Neural cell (in vitro differentiated cells): Measurements from ENCODE around the gene ASMTL. TPM values are rescaled to one million over a fixed set of nuclear protein-coding genes. Genes with fewer than 3 reads are reported as not detected.

Experiments
- H2AFZ ChIP-seq: fragments of 200-600, 300-800 bp; sonication (generic), shearing (Covaris generic); 2 replicates; pipeline ENCODE4 v1.6.0; 2014; ENCODE audit warnings: low read depth, mild to moderate bottlenecking, antibody characterized with exemption, low read length, moderate library complexity
- H3F3A ChIP-seq: fragments of 200-600 bp; shearing (Covaris generic); 2 replicates; pipeline ENCODE4 v1.6.1; 2016; ENCODE audit warnings: mild to moderate bottlenecking, moderate library complexity, mixed read lengths, antibody characterized with exemption, low read length; ENCODE audit not compliant: insufficient read depth, poor library complexity, severe bottlenecking
- H3K27ac ChIP-seq: fragments of 200-600, 300-800 bp; sonication (generic), shearing (Covaris generic); 2 replicates; pipeline ENCODE4 v1.5.1; 2014; ENCODE audit warnings: mild to moderate bottlenecking, low read length, moderate library complexity
- H3K27me3 ChIP-seq: fragments of 300-800, 200-600 bp; sonication (generic), shearing (Covaris generic); 2 replicates; pipeline ENCODE4 v1.6.0; 2014; ENCODE audit warnings: mild to moderate bottlenecking, low read depth, low read length, moderate library complexity; ENCODE audit not compliant: insufficient read depth
- H3K36me3 ChIP-seq: fragments of 300-800, 200-600 bp; sonication (generic), shearing (Covaris generic); 2 replicates; pipeline ENCODE4 v1.5.1; 2014; ENCODE audit warnings: mild to moderate bottlenecking, antibody characterized with exemption, low read length, moderate library complexity; ENCODE audit not compliant: insufficient read depth
- H3K4me2 ChIP-seq: fragments of 300-800, 200-600 bp; sonication (generic), shearing (Covaris generic); 2 replicates; pipeline ENCODE4 v1.6.0; 2014; ENCODE audit warnings: mild to moderate bottlenecking, low read length
- H3K4me3 ChIP-seq: fragments of 300-800, 200-600 bp; sonication (generic), shearing (Covaris generic); 2 replicates; pipeline ENCODE4 v1.5.1; 2014; ENCODE audit warnings: mild to moderate bottlenecking, low read length, moderate library complexity
- H3K79me2 ChIP-seq: fragments of 200-600 bp; shearing (Covaris generic); replicated peaks from 2 replicates; pipeline ENCODE4 v1.6.0; 2014; ENCODE audit warnings: mild to moderate bottlenecking, low read length, moderate library complexity; ENCODE audit not compliant: insufficient read depth
- H3K9ac ChIP-seq: fragments of 300-800, 200-600 bp; sonication (generic), shearing (Covaris generic); 2 replicates; pipeline ENCODE4 v1.6.1; 2016; ENCODE audit warnings: mild to moderate bottlenecking, low read length, mixed read lengths
- H3K9me2 ChIP-seq: fragments of 200-600 bp; shearing (Covaris generic); 2 replicates; pipeline ENCODE4 v1.6.1; 2016; ENCODE audit warnings: mild to moderate bottlenecking, low read length, mixed read lengths; ENCODE audit not compliant: insufficient read depth
- H3K9me3 ChIP-seq: fragments of 200-600, 300-800 bp; sonication (generic), shearing (Covaris generic); 2 replicates; pipeline ENCODE4 v1.6.1; 2016; ENCODE audit warnings: mild to moderate bottlenecking, mixed run types, low read length, moderate library complexity, mixed read lengths
- H4K20me1 ChIP-seq: fragments of 200-600 bp; shearing (Covaris generic); 2 replicates; pipeline ENCODE4 v1.6.1; 2016; ENCODE audit warnings: mild to moderate bottlenecking, mixed run types; ENCODE audit not compliant: insufficient read depth
- EP300 ChIP-seq: fragments of 450-650 bp; conservative IDR thresholded peaks from 2 replicates; pipeline ENCODE4 v1.6.1; 2014; ENCODE audit warnings: antibody characterized with exemption, mild to moderate bottlenecking, moderate library complexity; ENCODE audit not compliant: poor library complexity, severe bottlenecking
- EZH2 ChIP-seq: fragments of 200-600, 300-800 bp; shearing (Covaris generic), sonication (generic); IDR thresholded peaks from 2 replicates; pipeline ENCODE4 v1.6.1; 2014; ENCODE audit warnings: antibody characterized with exemption, low read length, borderline replicate concordance, mild to moderate bottlenecking; ENCODE audit not compliant: insufficient read depth, poor library complexity, severe bottlenecking
- MXI1 ChIP-seq: fragments of 450-650 bp; conservative IDR thresholded peaks from 2 replicates; pipeline ENCODE4 v1.6.1; 2014; ENCODE audit warnings: antibody characterized with exemption, mild to moderate bottlenecking; ENCODE audit not compliant: poor library complexity, severe bottlenecking
- POLR2AphosphoS5 ChIP-seq: IDR thresholded peaks from 2 replicates; pipeline ENCODE4 v1.6.1; 2012
- RAD21 ChIP-seq: fragments of 450-650 bp; conservative IDR thresholded peaks from 2 replicates; pipeline ENCODE4 v1.6.1; 2014; ENCODE audit warnings: antibody characterized with exemption, mild to moderate bottlenecking, moderate library complexity
- REST ChIP-seq: IDR thresholded peaks from 2 replicates; pipeline ENCODE4 v1.6.1; 2012; ENCODE audit warnings: borderline replicate concordance
- SMC3 ChIP-seq: fragments of 450-650 bp; conservative IDR thresholded peaks from 2 replicates; pipeline ENCODE4 v1.6.1; 2014; ENCODE audit warnings: antibody characterized with exemption, mild to moderate bottlenecking, moderate library complexity; ENCODE audit not compliant: poor library complexity
- TAF1 ChIP-seq: IDR thresholded peaks from 2 replicates; pipeline ENCODE4 v1.6.1; 2012; ENCODE audit warnings: low read depth
- polyA plus RNA-seq: library from polyadenylated mRNA; depleted of rRNA; stranded (reverse); fragments of >200 nt; gene quantifications from 2 replicates; pipeline ENCODE4 v1.2.3, GENCODE V29; 2014
- TF ChIP-seq, protein P1 (sequence below): fragments of 450-650 bp; IDR thresholded peaks from 2 replicates; pipeline ENCODE4 v1.5.1; 2014; ENCODE audit warnings: antibody characterized with exemption, mild to moderate bottlenecking, moderate library complexity; ENCODE audit not compliant: poor library complexity, severe bottlenecking

Gene ASMTL
- polyA plus RNA-seq, 1 donor from 2014 or later: 25.9 TPM

DNA sequence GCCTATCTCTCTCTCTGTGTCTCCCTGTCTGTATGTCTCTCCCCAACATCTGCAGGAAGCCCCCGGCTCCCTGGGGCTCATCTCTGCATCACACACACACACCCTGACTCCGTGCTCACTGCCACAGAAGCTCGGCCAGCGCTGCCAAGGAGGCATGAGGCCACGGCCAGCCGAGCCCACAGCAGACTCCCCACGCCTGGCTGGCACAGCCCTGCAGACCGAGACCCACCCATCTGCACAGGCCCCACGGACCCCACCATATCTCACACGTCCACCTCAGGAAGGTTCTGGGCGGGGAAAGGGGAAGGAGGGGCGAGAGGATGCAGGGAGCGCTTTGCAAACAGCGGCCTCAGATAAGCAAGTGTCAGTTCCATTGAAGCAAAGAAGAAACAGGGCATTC, 32.3 kb downstream of the ASMTL start:
- no peak overlapping the region for H3K27ac ChIP-seq

GRCh38 chrX:1419545-1420355, 33.0 kb downstream of the ASMTL start:
- TF ChIP-seq TAF1 (no peak), MXI1 (no peak)
- Histone ChIP-seq H3K27me3 (no peaks in the 10 kb centered on the region), H3K4me2 (no peak overlapping the region), H3K9ac (no peak overlapping the region), H2AFZ (no peak overlapping the region), H3K9me2 (no peaks in the 10 kb centered on the region), H3K4me3 (no peak overlapping the region), H4K20me1 (no peaks in the 10 kb centered on the region), H3F3A (no peaks in the 10 kb centered on the region), H3K9me3 (peaks cover 4% of the 10 kb centered on the region), H3K79me2 (no peaks in the 10 kb centered on the region), H3K27ac (no peak overlapping the region), H3K36me3 (peaks cover 10% of the 10 kb centered on the region)

More for the DNA sequence above, 32.3 kb downstream of the ASMTL start:
- Histone ChIP-seq H3K36me3 (peaks cover 14% of the 10 kb centered on the region), H3K9me2 (no peaks in the 10 kb centered on the region), H3F3A (no peaks in the 10 kb centered on the region), H3K4me3 (no peak overlapping the region), H4K20me1 (no peaks in the 10 kb centered on the region), H3K4me2 (no peak overlapping the region), H3K9me3 (peaks cover 4% of the 10 kb centered on the region), H3K9ac (no peak overlapping the region), H3K27me3 (no peaks in the 10 kb centered on the region), H3K79me2 (no peaks in the 10 kb centered on the region), H2AFZ (no peak overlapping the region)
- TF ChIP-seq MXI1: no peak
- TF ChIP-seq SMC3: no peak
- TF ChIP-seq EP300: no peak
- no peak for TF ChIP-seq TAF1
- TF ChIP-seq POLR2AphosphoS5: no peak
- no peak for TF ChIP-seq EZH2
- no peak for TF ChIP-seq REST
- no peak for TF ChIP-seq RAD21
- TF ChIP-seq, protein P1, sequence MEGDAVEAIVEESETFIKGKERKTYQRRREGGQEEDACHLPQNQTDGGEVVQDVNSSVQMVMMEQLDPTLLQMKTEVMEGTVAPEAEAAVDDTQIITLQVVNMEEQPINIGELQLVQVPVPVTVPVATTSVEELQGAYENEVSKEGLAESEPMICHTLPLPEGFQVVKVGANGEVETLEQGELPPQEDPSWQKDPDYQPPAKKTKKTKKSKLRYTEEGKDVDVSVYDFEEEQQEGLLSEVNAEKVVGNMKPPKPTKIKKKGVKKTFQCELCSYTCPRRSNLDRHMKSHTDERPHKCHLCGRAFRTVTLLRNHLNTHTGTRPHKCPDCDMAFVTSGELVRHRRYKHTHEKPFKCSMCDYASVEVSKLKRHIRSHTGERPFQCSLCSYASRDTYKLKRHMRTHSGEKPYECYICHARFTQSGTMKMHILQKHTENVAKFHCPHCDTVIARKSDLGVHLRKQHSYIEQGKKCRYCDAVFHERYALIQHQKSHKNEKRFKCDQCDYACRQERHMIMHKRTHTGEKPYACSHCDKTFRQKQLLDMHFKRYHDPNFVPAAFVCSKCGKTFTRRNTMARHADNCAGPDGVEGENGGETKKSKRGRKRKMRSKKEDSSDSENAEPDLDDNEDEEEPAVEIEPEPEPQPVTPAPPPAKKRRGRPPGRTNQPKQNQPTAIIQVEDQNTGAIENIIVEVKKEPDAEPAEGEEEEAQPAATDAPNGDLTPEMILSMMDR: no peak
